Vagina (tissue), 2 donors: Measurements from ENCODE around the gene CACNG5. TPM values are rescaled to one million over a fixed set of nuclear protein-coding genes. Genes with fewer than 3 reads are reported as not detected.

Experiments
- DNase-seq, 2 donors: peaks; one replicate each; pipeline ENCODE4 v3.0.0-alpha.2; 2017; ENCODE audit errors: extremely low spot score in 2 of 2
- H3K27ac ChIP-seq: fragments of 200-600 bp; sonication (generic); one replicate; pipeline ENCODE4 v1.5.1; 2019
- H3K27me3 ChIP-seq: fragments of 200-600 bp; sonication (generic); one replicate; pipeline ENCODE4 v1.5.1; 2019
- H3K36me3 ChIP-seq, 2 donors: fragments of 200-600 bp; sonication (generic); one replicate each; pipeline ENCODE4 v1.5.1; 2017 to 2019
- H3K4me1 ChIP-seq: fragments of 200-600 bp; sonication (generic); one replicate; pipeline ENCODE4 v1.5.1; 2019
- H3K4me3 ChIP-seq, 2 donors: fragments of 200-600 bp; sonication (generic); 1 replicate in 1 of 2; 2 replicates in 1 of 2; pipeline ENCODE4 v1.5.1; 2016 to 2019
- H3K9me3 ChIP-seq: fragments of 200-600 bp; sonication (generic); one replicate; pipeline ENCODE4 v1.5.1; 2019
- CTCF ChIP-seq, 3 experiments: fragments of 450-650 bp in 2 of 3; fragments of 200-600 bp in 1 of 3; sonication (generic) in 1 of 3; IDR thresholded peaks; one replicate each; pipeline ENCODE4 v1.5.1; 2017 to 2019; ENCODE audit warnings: antibody characterized with exemption in 3 of 3, mild to moderate bottlenecking in 2 of 3, moderate library complexity in 2 of 3
- POLR2A ChIP-seq, 2 donors: fragments of 450-650 bp; IDR thresholded peaks; one replicate each; pipeline ENCODE4 v1.6.1; 2017; ENCODE audit warnings: antibody characterized with exemption in 2 of 2, mild to moderate bottlenecking in 2 of 2, moderate library complexity in 2 of 2
- POLR2AphosphoS5 ChIP-seq, 2 donors: sonication (generic); formaldehyde crosslinking; IDR thresholded peaks; one replicate each; pipeline ENCODE4 v1.9.0; 2017; ENCODE audit warnings: antibody characterized with exemption in 2 of 2, mild to moderate bottlenecking in 2 of 2, low read depth in 1 of 2; ENCODE audit not compliant: insufficient read depth in 1 of 2
- intact Hi-C: fragments of 100-400 bp; cut with DNase I; formaldehyde crosslinking; loops from one replicate; pipeline ENCODE4 v1.15.1; 2023
- total RNA-seq: library from RNA; depleted of rRNA; stranded (reverse); fragments of >200 nt; gene quantifications from one replicate; pipeline ENCODE4 v1.2.3, GENCODE V29; 2016

The CACNG5 gene
- total RNA-seq, 1 donor from 2014 or later, result not detected

GRCh38 chr17:66884931-66885330 is 50.0 kb downstream of the CACNG5 start:
- Histone ChIP-seq H3K27me3 (no peaks in the 10 kb centered on the region), H3K27ac (no peak overlapping the region), H3K4me1 (no peaks in the 10 kb centered on the region), H3K36me3 (no peaks in the 10 kb centered on the region), H3K9me3 (no peaks in the 10 kb centered on the region), H3K4me3 (no peak overlapping the region)
- intact Hi-C loops, result no loop called here
- TF ChIP-seq POLR2A (IDR thresholded peaks at IDR 0.05) (no peak), CTCF (IDR thresholded peaks at IDR 0.05) (no peak), POLR2AphosphoS5 (IDR thresholded peaks at IDR 0.05; ENCODE audit: insufficient read depth in 1 of 2, low read depth in 1 of 2) (no peak)
- DNase-seq, result no peak

GRCh38 chr17:66885417-66885816 is 50.5 kb downstream of the CACNG5 start:
- Histone ChIP-seq H3K4me3 (no peak overlapping the region), H3K9me3 (no peaks in the 10 kb centered on the region), H3K27me3 (no peaks in the 10 kb centered on the region), H3K4me1 (no peaks in the 10 kb centered on the region), H3K27ac (no peak overlapping the region), H3K36me3 (no peaks in the 10 kb centered on the region)
- intact Hi-C loops, result no loop called here
- DNase-seq, result no peak
- no peak for TF ChIP-seq CTCF (IDR thresholded peaks at IDR 0.05)

GRCh38 chr17:66889480-66890230 is 54.7 kb downstream of the CACNG5 start:
- no peak for DNase-seq
- Histone ChIP-seq H3K36me3 (no peaks in the 10 kb centered on the region), H3K27me3 (no peaks in the 10 kb centered on the region), H3K27ac (no peak overlapping the region), H3K4me3 (no peak overlapping the region), H3K9me3 (no peaks in the 10 kb centered on the region), H3K4me1 (no peaks in the 10 kb centered on the region)
- intact Hi-C loops, result no loop called here
- no peak for TF ChIP-seq POLR2A (IDR thresholded peaks at IDR 0.05)
- TF ChIP-seq CTCF (IDR thresholded peaks at IDR 0.05), result no peak
- no peak for TF ChIP-seq POLR2AphosphoS5 (IDR thresholded peaks at IDR 0.05; ENCODE audit: insufficient read depth in 1 of 2, low read depth in 1 of 2)

- Histone ChIP-seq H3K9me3 (no peaks in the 10 kb centered on the region), H3K4me1 (no peaks in the 10 kb centered on the region), H3K27ac (no peak overlapping the region), H3K36me3 (no peaks in the 10 kb centered on the region), H3K4me3 (no peak overlapping the region), H3K27me3 (no peaks in the 10 kb centered on the region)
- no peak for DNase-seq
- intact Hi-C loops, result no loop called here
- TF ChIP-seq POLR2A (IDR thresholded peaks at IDR 0.05) (no peak), CTCF (IDR thresholded peaks at IDR 0.05) (no peak), POLR2AphosphoS5 (IDR thresholded peaks at IDR 0.05; ENCODE audit: insufficient read depth in 1 of 2, low read depth in 1 of 2) (no peak)
Measured at GRCh38 chr17:66892246-66892645, 57.3 kb downstream of the CACNG5 start.

- Histone ChIP-seq H3K36me3 (no peaks in the 10 kb centered on the region), H3K4me1 (no peaks in the 10 kb centered on the region), H3K9me3 (no peaks in the 10 kb centered on the region), H3K27me3 (no peaks in the 10 kb centered on the region), H3K4me3 (no peak overlapping the region), H3K27ac (no peak overlapping the region)
- no peak for DNase-seq
- no peak for TF ChIP-seq CTCF (IDR thresholded peaks at IDR 0.05)
- TF ChIP-seq POLR2A (IDR thresholded peaks at IDR 0.05), result no peak
- TF ChIP-seq POLR2AphosphoS5 (IDR thresholded peaks at IDR 0.05; ENCODE audit: insufficient read depth in 1 of 2, low read depth in 1 of 2), result no peak
- intact Hi-C loops, result no loop called here
Measured at GRCh38 chr17:66893382-66893781, 58.5 kb downstream of the CACNG5 start.
